Measurements from ENCODE around the gene MYO1D.
A peak's percentile ranks its signal among the peaks of the same experiment; 100 is the strongest.
"Not testable (repeated sequence)": the region's sequence is repeated elsewhere in the genome, so short reads cannot be mapped to it uniquely, and the experiment has no call there.

The MYO1D gene

DNA sequence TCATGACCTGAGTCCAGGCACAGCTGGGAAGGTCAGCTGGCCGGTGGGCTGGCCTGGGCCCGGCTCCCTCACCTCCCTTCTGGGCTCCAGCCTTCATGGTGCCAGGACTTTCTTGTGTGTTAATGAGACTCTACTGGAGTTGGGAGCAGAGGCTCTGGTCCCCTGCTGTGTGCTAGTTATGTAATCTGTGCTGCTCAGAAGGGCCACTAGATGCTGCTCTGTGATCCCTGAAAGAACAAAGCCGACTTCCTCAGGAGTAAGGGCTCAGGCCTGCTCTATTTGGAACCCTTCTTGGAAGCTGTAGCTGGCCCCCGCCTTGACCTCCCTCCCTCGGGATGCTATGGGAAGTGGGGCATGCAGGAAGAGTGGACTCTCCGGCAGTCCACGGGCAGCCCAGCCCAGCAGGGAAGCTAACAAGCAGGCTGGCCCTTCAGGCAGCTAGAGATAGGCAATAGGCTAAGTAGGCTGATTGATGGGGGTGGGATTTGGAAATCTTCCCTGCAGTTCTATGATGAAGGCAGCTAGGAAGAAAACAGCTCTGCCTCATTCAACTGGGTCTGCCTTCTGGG is 393.4 kb downstream of the MYO1D start:
- peak; percentile 80 for DNase-seq

DNA sequence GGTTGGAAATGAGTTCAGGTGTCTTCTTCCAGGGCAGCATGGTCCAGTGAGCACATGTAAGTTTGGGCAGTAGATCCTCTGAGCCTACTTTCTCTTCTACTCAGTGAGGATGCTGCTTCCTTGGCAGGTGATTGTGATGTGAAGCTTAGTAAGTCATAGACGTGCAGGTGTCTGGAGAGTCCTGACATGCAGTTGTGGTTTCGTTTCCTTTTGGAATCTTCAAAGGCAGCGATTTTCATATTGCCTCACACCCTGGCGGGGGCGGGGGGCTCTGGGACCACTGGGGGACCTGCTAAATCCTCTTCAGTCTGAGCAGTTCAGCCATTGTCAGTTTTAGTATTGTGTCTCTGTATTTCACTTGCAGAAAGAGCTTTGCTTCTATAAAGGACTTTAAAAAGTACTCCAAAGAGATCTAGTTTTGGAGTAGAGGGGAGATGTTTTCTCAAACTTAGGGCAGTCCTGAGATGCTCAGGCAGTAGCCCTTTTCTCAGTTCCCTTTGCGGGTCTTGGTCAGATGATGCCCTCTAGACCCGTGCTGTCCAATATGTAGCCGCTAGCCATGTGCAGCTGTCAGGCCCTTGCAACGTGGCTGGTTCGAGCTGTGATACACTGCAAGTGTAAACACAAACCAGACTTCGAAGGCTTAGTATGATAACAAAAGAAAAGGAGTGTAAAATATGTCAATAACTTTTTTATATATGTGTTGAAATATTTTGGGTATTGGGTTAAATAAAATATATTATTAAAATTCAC is 394.2 kb downstream of the MYO1D start:
- no peak for DNase-seq

DNA sequence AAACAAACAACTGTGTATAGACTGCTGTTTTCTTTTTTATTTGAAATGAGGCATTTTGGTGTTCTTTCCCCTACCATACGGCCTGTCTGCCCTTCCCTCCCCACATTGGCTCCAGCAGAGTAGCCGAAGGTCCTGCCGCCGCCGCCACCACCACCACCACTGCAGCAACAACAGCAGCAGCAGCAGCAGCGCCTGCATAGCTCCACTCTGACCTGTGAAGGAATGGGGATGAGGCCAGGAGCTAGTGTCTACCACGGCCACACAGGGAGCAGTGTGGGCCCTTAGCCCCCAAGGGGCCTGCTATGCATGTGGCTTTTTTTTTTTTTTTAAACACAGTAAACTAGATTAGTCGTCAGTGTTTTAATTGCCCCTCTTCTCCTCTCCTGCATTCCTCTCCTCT is 395.7 kb downstream of the MYO1D start:
- DNase-seq: no peak

DNA sequence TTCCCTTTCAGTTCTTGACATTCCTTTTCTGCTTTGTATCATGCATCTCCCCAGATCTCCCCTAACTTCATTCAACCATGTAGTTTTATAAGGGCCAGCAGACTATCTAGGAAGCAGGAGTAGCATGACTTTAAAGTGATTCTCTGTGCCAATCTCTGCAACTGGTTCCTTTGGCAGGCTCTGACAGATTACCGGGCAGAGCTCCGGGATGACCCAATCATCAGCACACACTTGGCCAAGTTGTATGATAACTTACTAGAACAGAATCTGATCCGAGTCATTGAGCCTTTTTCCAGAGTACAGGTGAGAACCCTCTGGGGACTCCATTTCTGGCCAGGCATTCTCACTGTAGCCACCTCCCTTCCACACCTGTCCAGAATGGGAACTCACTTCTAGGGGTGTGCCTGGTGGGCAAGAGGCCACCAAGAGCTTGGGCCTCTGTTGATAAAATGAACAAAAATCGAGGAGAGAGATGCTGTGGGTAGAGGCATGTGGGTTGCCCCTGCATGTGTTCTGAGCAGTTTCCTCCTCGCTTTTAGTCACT is 397.8 kb downstream of the MYO1D start:
- DNase-seq: no peak

DNA sequence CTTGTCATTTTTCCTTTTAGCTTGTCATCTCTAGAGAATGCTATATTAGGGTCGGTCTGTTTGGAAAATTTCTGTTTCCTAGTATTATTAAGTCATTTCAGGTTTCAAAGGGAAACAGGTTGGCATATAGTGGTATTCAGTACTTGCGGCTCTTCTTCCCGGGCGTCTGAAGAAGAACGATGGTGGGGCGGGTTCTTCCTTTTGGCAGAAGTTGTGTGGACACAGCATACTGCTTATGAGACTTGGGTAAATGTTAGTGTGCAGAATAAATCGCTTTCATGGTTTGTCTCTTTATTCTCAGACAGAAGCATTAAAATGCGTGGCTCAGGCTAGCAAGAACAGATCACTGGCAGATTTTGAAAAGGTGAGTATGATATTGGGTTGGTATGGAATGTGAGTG is 399.7 kb downstream of the MYO1D start:
- DNase-seq: no peak

DNA sequence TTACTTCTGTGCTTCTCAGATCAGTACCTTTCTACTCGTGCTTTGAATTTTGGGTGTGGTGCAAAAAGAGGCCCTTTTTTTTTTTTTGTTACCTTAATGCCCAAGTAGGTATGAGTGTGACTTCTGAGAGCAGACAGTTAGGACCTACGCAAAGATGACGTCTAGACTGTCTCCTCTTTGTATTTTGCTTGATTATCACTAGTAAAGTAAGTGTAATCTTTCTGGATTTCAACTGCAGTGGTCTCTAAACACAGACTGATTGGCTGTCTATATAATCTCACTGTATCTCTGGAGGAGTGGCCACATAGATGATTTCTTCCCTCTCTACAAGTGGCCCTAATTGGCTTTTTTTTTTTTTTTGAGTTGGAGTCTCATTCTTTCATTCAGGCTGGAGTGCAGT is 401.7 kb downstream of the MYO1D start:
- DNase-seq: no peak

DNA sequence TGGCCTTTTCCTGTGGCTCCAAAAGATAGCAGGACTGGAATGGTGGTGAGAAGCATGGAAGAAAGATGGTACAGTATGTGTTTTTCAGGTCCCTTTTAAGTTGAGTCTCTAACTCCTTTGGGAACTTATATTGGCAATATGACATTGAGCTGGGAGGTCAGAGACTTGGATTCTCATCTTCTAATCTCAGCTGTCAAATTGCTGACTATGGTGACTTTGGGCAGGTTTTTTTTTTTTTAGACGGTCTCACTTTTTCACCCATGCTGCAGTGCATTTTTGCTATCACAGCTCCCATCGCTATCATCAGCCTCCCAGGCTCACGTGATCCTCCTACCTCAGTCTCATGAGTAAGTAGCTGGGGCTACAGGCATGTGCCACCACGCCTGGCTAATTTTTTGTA is 405.3 kb downstream of the MYO1D start:
- DNase-seq: no peak

DNA sequence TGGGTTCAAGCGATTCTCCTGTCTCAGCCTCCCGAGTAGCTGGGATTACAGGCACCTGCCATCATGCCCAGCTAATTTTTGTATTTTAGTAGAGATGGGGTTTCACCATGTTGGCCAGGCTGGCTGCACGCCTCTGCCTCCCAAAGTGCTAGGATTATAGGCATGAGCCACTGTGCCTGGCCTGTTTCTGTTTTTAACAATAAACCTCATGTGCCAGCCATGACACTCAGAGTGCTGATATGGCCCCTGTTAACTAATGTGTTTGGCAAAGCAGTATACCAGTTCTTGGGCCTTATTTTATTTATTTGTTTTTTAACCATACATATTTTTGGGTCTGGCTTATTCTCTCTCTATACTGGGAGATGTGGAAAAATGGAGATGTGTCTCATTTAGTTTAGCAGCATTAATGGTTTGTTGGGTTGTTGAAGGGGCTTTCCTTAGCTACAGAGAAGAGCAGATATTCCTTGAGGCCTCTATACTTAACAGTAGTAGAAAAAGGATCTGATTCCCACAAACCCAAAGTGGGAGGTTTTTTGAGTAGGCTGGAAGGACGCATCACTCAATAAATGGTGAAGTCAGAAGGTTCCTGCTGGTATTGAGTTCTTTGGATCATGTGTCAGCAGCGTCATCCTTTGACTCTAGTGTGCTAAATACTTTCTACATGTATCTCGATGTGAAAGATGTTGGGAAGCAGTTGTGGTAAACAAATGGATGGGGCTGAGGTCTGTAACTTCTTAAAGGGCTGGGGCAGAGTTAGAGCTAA is 406.3 kb downstream of the MYO1D start:
- DNase-seq: no peak

DNA sequence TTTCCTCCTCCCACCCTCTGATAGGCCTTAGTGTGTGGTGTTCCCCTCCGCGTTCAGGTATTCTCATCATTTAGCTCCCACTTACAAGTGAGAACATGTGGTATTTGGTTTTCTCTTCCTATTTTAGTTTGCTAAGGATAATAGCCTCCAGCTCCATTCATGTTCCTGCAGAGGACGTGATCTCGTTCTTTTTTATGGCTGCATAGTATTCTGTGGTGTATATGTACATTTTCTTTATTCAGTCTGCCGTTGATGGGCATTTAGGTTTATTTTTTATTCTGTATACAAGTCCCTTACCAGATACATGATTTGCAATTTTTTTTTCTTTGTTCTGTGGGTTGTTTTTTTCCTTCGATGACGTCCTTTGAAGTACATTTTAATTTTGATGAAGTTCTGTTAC is 409.0 kb downstream of the MYO1D start:
- DNase-seq: no peak

DNA sequence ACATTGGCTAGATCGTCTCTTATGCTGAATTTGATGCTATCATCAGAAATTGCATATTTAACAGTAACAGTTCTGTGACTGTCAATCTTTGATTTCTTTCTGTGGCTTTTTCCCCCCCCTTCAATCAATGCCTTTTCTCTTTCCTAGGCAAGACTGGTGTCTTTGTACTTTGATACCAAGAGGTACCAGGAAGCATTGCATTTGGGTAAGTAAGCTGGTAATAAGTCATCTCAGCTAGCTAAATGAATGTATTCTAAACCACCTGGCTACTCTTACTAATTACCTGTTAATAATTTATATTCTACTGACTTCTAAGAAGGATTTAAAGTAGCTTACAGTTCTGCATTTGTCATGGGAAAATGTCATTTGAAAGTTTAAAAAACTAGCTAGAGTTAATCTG is 412.6 kb downstream of the MYO1D start:
- DNase-seq: no peak

DNA sequence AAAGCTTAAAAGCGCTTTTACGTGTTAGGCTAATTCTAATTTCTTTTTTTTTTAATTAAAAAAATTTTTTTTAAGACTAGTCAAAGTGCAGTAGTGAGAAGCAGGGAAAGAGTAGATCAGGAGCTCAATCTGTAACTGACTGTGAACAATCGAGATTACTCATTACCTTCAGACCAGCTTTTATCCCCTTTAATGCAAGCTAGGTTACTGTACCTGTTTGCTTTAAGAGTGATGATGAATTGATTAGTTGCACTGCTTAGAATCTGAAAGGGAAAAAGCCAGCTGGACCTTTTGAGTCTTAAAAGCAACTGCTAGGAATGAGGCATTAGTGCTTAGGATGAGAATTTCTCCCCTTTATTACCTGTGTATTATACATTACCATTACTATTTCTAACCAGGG is 413.6 kb downstream of the MYO1D start:
- DNase-seq: no peak

DNA sequence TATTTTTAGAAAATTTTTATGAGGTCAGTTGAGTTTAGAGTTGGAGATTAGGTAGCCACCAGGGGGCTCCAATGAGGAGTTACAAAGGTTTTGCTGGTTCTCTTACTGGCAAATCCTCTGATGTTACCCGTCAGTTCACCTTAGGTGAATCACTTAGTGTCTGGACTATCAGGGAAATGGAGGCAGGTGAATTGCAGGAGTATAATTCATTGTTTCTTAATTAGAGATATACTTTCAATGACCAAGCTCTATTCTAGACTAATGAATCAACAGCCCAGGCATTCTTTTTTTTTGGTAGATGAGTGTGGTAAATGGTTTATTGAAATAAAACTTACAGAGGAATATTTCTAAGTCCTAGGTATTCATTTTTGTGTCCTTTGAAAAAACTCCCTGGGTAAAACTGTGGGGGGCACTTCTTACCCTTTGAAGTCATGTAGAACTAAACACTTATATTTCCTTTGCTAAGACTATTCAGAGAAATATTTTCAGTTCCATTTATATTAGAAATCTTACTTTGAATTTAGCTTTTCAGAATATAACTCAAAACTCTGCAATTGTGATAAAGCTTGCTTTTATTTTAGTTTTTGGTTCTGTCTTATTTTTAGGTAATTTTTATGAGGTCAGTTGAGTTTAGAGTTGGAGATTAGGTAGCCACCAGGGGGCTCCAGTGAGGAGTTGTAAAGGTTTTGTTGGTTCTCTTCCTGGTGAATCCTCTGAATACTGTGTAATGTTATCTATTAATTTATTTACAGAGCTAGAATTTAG is 414.9 kb downstream of the MYO1D start:
- peak; percentile 51 for DNase-seq

DNA sequence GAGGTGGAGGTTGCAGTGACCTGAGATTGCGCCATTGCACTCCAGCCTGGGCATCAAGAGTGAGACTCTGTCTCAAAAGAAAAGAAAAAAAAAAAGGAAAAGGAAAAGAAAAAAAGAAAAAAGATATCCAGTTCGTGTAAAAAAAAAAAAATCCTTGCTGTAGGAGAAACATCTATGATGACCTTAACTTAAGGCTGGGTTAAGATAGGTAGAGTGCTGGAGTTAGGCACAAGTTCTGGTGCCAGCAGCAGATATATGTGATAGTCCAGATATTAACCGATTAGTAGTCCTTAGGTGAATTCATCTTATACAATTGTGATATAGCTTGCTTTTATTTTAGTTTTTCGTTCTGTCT is 415.4 kb downstream of the MYO1D start:
- no peak for DNase-seq

DNA sequence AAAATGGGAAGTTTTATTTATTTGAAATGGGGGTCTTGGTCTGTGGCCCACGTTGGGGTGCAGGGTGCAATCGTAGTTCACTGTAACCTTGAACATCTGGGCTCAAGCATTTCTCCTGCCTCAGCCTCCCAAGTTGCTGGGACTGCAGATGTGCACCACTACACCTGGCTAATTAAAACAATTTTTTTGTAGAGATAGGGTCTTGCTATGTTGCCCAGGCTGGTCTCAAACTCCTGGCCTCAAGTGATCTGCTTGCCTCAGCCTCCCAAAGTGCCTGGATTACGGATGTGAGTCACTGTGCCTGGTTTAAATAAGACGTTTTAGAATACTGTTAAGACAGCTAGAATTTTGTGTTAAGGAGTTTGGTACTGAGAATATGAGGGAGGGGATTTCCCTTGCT is 416.9 kb downstream of the MYO1D start:
- no peak for DNase-seq

DNA sequence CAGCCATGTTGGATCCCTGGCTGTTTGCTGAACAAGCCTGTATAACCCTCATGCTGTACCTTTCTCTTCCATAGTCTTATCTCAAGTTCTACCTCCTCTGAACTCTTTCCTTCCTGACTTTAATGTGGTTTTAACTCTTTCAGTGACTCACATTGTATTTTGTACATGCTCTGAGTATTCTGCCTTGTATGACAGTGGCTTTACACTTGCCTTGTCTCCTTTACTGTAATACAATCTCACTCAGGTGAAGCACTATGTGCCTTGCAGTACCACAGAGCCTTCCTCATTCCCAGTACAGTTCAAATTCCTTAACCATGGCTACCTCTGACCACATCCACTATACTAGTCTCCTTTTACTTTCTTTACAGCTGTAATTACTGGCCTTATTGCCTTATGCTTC is 418.6 kb downstream of the MYO1D start:
- no peak for DNase-seq

DNA sequence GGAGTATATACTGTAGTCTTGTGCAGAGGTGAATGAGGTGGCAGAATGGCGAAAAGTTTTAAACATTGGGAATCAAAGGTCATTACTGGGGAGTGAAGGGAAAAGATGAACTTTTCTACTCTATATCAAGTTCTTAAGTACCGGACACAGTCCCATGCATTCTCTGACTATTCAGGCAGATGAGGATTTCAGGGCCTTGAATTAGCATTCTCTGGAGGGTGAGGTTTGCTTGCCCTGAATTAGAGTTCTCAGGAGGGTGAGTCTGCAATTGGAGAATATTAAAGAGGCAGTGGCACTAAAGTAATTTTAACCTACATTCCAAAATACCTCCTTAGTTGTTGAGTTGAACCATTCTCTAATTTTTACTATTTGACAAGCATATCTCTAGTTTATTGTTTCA is 423.6 kb downstream of the MYO1D start:
- DNase-seq: no peak

DNA sequence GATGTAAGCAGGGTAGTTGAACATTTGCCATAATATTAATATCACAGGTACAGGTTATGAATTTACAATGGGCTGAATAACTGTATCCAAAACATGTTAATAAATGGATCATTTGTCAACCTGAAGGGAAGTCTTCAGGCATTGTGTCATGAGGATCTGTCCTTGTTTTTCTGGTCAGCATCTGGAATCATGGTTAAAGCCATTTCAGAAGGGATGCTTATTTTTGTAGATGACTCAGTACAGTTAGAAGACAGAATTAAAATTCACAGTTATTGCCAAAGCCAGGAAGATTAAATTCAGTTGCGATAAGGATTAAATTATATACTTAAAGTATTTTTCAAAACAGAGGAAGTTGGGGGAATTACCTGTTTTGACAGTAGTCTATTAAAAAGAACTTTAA is 424.6 kb downstream of the MYO1D start:
- no peak for DNase-seq

DNA sequence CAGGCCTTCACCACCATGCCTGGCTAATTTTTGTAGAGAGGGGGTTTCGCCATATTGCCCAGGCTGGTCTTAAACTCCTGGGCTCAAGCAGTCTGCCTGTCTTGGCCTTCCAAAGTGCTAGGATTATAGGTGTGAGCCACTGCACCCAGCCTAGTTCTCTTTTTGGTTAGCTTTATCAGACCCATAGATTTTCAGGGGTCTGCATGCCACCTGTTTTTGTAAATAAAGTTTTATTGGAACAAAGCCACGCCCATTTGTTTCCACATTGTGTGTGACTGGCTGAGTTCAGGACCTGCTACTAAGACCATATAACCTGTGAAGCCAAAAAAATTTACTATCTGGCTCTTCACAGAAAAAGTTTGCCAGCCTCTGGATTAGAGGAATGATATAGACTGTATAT is 425.0 kb downstream of the MYO1D start:
- no peak for DNase-seq

DNA sequence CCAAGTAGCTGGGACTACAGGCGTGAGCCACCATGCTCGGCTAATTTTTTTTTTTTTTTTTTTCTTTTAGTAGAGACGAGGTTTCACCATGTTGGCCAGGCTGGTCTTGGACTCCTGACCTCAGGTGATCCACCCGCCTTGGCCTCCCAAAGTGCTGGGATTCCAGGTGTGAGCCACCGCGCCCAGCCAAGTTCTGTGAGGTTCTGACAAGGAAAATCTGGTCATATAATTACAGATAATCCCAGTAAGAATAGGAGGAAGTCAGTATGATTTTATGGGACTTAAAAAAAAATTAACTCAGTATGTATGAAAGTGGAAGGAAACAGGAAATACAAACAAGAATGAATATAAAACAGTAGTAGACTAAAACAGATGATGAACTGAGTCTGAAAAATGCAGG is 426.5 kb downstream of the MYO1D start:
- DNase-seq: not testable (repeated sequence)

DNA sequence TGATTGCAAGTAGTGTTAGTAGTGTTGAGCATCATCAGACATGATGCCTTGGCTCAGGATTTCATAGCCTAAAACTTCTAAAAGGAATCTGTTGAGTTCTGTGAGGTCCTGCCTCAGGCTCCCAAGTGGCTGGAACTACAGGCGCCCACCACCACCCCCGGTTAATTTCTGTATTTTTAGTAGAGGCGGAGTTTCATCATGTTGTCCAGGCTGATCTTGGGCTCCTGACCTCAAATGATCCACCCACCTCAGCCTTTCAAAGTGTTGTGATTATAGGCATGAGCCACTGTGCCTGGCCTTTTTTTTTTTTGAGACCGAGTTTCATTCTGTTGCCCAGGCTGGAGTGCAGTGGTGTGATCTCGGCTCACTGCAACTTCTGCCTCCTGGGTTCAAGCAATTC is 427.0 kb downstream of the MYO1D start:
- DNase-seq: no peak

DNA sequence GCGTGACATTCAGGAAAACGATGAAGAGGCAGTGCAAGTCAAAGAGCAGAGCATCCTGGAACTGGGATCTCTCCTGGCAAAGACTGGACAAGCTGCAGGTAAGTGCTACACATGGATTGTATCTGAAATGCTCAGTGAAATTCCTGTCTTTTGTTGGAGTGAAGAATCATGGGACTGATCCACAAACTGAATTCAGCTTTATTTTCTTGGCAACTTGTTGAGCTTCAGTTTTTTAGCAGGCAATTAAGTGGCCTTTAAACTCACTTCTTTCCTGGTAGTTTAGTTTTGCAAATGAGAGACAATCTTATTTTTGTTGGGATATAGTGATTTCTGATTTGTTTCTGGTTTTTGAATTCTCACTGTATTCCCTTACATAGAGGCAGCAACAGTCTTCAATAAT is 430.0 kb downstream of the MYO1D start:
- no peak for DNase-seq

DNA sequence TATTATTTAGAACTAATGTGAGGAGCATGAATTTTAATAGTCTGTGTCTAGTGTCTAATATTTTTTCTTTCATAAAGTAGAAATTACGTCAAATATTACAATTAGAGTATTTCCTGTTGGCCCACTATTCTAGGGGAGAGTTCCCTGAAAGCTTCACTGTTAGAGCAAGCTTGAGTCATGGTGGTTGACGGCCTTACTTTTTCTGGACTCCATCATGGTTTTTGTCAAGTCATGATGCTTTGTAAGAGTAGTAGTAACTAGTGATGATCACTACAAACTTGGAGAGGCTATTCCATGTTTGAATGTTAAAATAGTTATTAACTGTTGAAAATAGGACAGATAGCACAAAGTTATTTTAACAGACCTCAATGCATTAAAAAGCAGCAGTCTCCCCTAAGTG is 431.0 kb downstream of the MYO1D start:
- no peak for DNase-seq

DNA sequence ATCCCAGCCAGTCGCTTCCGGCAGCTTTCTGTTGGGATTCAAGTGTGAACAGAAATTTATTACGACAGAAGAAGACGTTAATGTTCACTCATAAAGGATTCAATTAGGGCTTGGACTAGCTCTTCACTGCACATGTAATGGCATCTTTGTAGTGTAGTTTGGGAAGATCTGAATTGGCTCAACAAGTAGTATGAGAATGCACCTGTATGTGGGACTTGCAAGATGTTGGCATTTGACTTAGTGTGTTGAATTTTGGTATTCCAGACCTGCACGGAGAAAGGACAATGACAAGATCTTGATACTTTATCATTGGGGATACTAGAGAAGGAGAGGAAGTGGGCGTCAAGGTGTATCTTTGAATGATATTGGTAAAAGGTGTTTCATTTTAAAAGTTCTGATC is 431.4 kb downstream of the MYO1D start:
- no peak for DNase-seq

DNA sequence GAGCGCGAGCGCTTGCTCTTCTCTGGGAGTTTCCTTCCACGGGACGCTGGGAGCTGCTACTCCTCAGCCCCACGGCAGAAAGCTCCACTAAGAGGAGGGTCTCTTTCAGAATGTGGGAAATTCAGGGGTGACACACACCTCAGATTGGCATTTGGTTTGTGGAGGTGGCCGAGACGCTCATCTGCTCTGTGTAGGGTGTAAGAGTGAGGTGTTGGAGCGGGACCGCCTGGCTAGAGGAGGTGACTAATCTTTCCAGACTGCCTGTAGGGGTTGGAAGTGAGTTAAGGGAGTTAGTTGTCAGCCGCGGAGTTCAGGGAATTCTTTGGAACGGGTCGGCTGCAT is 431.9 kb downstream of the MYO1D start:
- DNase-seq: peak; percentile 23

Measured in NCI-H146 (cell line).